GM19438 (cell line): ENCODE results near the gene SC5D.

Experiments
- ATAC-seq: cut with Tn5 transposase; IDR thresholded peaks from one replicate; pipeline ENCODE4 v1.9.1; 2021; ENCODE audit warnings: low read depth; ENCODE audit not compliant: unreplicated experiment

Gene SC5D

GRCh38 chr11:121351083-121351630 lies 58.6 kb downstream of the SC5D start:
- no peak for ATAC-seq

GRCh38 chr11:121352251-121352891 lies 59.8 kb downstream of the SC5D start:
- ATAC-seq: no peak

GRCh38 chr11:121354192-121354591 lies 61.6 kb downstream of the SC5D start:
- no peak for ATAC-seq

GRCh38 chr11:121356357-121356756 lies 63.8 kb downstream of the SC5D start:
- no peak for ATAC-seq
